ENCODE results near the gene SNX25. TPM values are rescaled to one million over a fixed set of nuclear protein-coding genes. Genes with fewer than 3 reads are reported as not detected.

SNX25 gene
- total and polyA plus RNA-seq, 4 donors: 2.8 to 13.9 (median 5.0) TPM

GRCh38 chr4:185346975-185347601 lies 137.7 kb downstream of the SNX25 start (continued):
- no peak for TF ChIP-seq RAD21 (IDR thresholded peaks at IDR 0.05)
- no peak for TF ChIP-seq SP1 (IDR thresholded peaks at IDR 0.05)
- TF ChIP-seq HNF4G (IDR thresholded peaks at IDR 0.05): no peak
- TF ChIP-seq NR2F2 (IDR thresholded peaks at IDR 0.05): no peak

GRCh38 chr4:185351691-185352090 lies 142.3 kb downstream of the SNX25 start:
- WGBS: 98% methylated on average over 13 of the region's 13 CpGs

GRCh38 chr4:185352202-185352601 lies 142.8 kb downstream of the SNX25 start:
- Histone ChIP-seq H3K4me3 (ENCODE audit: low read depth in 1 of 3, low read length in 3 of 3) (no peak overlapping the region), H3K9me3 (ENCODE audit: control insufficient read depth in 4 of 4, low read length in 3 of 4) (no peaks in the 10 kb centered on the region), H3K27ac (ENCODE audit: low read depth in 1 of 2, low read length in 2 of 2) (no peak overlapping the region), H3K4me1 (ENCODE audit: control insufficient read depth in 4 of 4, insufficient read depth in 4 of 4, low read length in 3 of 4) (no peaks in the 10 kb centered on the region), H3K36me3 (ENCODE audit: control insufficient read depth in 4 of 4, insufficient read depth in 3 of 4, low read depth in 1 of 4, low read length in 3 of 4) (peaks cover 0 to 8% (median 0%) of the 10 kb centered on the region in 4 donors), H3K9ac (ENCODE audit: low read depth in 1 of 2, low read length in 2 of 2) (no peak overlapping the region), H3K27me3 (ENCODE audit: control insufficient read depth in 4 of 4, insufficient read depth in 4 of 4, low read length in 3 of 4) (no peaks in the 10 kb centered on the region)
- TF ChIP-seq GABPA (IDR thresholded peaks at IDR 0.05 in 1 of 2, conservative IDR thresholded peaks at IDR 0.05 in 1 of 2) (no peak), JUND (IDR thresholded peaks at IDR 0.05) (no peak), FOXA2 (IDR thresholded peaks at IDR 0.05) (no peak)
- 95% methylated on average over 7 of the region's 7 CpGs for WGBS
- DNase-seq (ENCODE audit: low spot score): no peak

More at GRCh38 chr4:185351691-185352090, 142.3 kb downstream of the SNX25 start:
- no peaks in the 10 kb centered on the region for H3K4me1 ChIP-seq (ENCODE audit: control insufficient read depth in 4 of 4, insufficient read depth in 4 of 4, low read length in 3 of 4)
- TF ChIP-seq MAX (IDR thresholded peaks at IDR 0.05): no peak
- TF ChIP-seq ZBTB33 (IDR thresholded peaks at IDR 0.05): no peak
- TF ChIP-seq YY1 (IDR thresholded peaks at IDR 0.05): no peak
- no peak for TF ChIP-seq CTCF (IDR thresholded peaks at IDR 0.05; ENCODE audit: low read depth, low read length, missing input control)
- TF ChIP-seq NR2F2 (IDR thresholded peaks at IDR 0.05): no peak
- H3K4me3 ChIP-seq (ENCODE audit: low read depth in 1 of 3, low read length in 3 of 3): no peak overlapping the region
- H3K27ac ChIP-seq (ENCODE audit: low read depth in 1 of 2, low read length in 2 of 2): no peak overlapping the region
- H3K9ac ChIP-seq (ENCODE audit: low read depth in 1 of 2, low read length in 2 of 2): no peak overlapping the region
- no peaks in the 10 kb centered on the region for H3K27me3 ChIP-seq (ENCODE audit: control insufficient read depth in 4 of 4, insufficient read depth in 4 of 4, low read length in 3 of 4)
- H3K36me3 ChIP-seq (ENCODE audit: control insufficient read depth in 4 of 4, insufficient read depth in 3 of 4, low read depth in 1 of 4, low read length in 3 of 4): peaks cover 0 to 12% (median 3%) of the 10 kb centered on the region in 4 donors
- DNase-seq (ENCODE audit: low spot score): no peak
- no peaks in the 10 kb centered on the region for H3K9me3 ChIP-seq (ENCODE audit: control insufficient read depth in 4 of 4, low read length in 3 of 4)

GRCh38 chr4:185352741-185353140 lies 143.3 kb downstream of the SNX25 start:
- Histone ChIP-seq H3K36me3 (ENCODE audit: control insufficient read depth in 4 of 4, insufficient read depth in 3 of 4, low read depth in 1 of 4, low read length in 3 of 4) (peaks cover 0 to 8% (median 2%) of the 10 kb centered on the region in 4 donors), H3K9me3 (ENCODE audit: control insufficient read depth in 4 of 4, low read length in 3 of 4) (no peaks in the 10 kb centered on the region), H3K9ac (ENCODE audit: low read depth in 1 of 2, low read length in 2 of 2) (no peak overlapping the region), H3K4me1 (ENCODE audit: control insufficient read depth in 4 of 4, insufficient read depth in 4 of 4, low read length in 3 of 4) (no peaks in the 10 kb centered on the region), H3K27ac (ENCODE audit: low read depth in 1 of 2, low read length in 2 of 2) (no peak overlapping the region), H3K27me3 (ENCODE audit: control insufficient read depth in 4 of 4, insufficient read depth in 4 of 4, low read length in 3 of 4) (no peaks in the 10 kb centered on the region), H3K4me3 (ENCODE audit: low read depth in 1 of 3, low read length in 3 of 3) (no peak overlapping the region)
- 96% methylated on average over 2 of the region's 2 CpGs for WGBS
- TF ChIP-seq ZBTB33 (IDR thresholded peaks at IDR 0.05): no peak
- no peak for TF ChIP-seq FOXA2 (IDR thresholded peaks at IDR 0.05)
- no peak for DNase-seq (ENCODE audit: low spot score)

Measured in liver (tissue), 9 donors.